Immature natural killer cell (primary cell): ENCODE results near the gene ACTR3. TPM values are rescaled to one million over a fixed set of nuclear protein-coding genes. Genes with fewer than 3 reads are reported as not detected.

Source experiments
- DNase-seq, 3 donors: peaks; one replicate each; pipeline ENCODE4 v3.0.0; 2022; ENCODE audit warnings: mixed read lengths in 1 of 3
- H3K27ac Mint-ChIP-seq, 6 donors: one replicate each; pipeline ENCODE4 v1.8.0; 2020; ENCODE audit warnings: mixed read lengths in 6 of 6, mild to moderate bottlenecking in 5 of 6, inconsistent platforms in 4 of 6, moderate library complexity in 3 of 6
- H3K27me3 Mint-ChIP-seq, 3 donors: one replicate each; pipeline ENCODE4 v1.8.0; 2020 to 2021; ENCODE audit warnings: low read depth in 3 of 3, mild to moderate bottlenecking in 3 of 3, mixed read lengths in 3 of 3, moderate library complexity in 3 of 3, inconsistent platforms in 1 of 3
- H3K36me3 Mint-ChIP-seq, 3 donors: one replicate each; pipeline ENCODE4 v1.8.0; 2020; ENCODE audit warnings: mixed read lengths in 3 of 3, inconsistent platforms in 2 of 3, mild to moderate bottlenecking in 2 of 3
- H3K4me1 Mint-ChIP-seq, 2 donors: one replicate each; pipeline ENCODE4 v1.8.0; 2020; ENCODE audit warnings: inconsistent platforms in 2 of 2, mild to moderate bottlenecking in 2 of 2, mixed read lengths in 2 of 2, moderate library complexity in 1 of 2
- H3K4me3 Mint-ChIP-seq, 5 donors: one replicate each; pipeline ENCODE4 v1.8.0; 2020; ENCODE audit warnings: mild to moderate bottlenecking in 5 of 5, mixed read lengths in 5 of 5, inconsistent platforms in 3 of 5, moderate library complexity in 3 of 5
- H3K9me3 Mint-ChIP-seq, 6 donors: one replicate each; pipeline ENCODE4 v1.8.0; 2020; ENCODE audit warnings: mild to moderate bottlenecking in 6 of 6, mixed read lengths in 6 of 6, inconsistent platforms in 4 of 6, moderate library complexity in 3 of 6
- polyA plus RNA-seq, 3 donors: library from polyadenylated mRNA; unstranded; fragments of 300-500 nt; fragmentation: Illumina TruSeq; gene quantifications; one replicate each; pipeline ENCODE4 v1.2.3, GENCODE V29; 2021

Gene ACTR3
- polyA plus RNA-seq, 3 donors from 2014 or later, result 501 to 732 (median 726) TPM

DNA sequence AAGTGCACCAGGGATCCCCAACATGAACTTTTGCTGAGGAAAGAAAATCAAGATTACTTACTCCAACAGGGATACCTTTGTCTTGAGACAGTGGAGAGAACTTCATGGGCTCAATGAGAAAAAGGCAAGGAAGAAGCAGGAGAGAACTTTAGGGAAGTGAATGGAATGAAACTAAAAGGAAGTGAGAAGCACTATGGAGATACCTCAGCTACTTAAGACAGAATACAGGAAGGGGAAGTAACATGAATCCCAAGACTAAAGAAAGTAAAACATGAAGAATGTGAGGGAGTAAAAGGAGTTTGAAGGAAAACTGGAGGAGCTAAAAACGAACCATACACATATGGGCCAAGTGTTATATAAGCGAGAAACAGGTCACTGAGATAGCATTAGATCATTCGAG is 32.4 kb upstream of the ACTR3 start:
- no peaks in the 10 kb centered on the region for H3K4me1 Mint-ChIP-seq
- H3K27ac Mint-ChIP-seq, result no peak overlapping the region
- no peaks in the 10 kb centered on the region for H3K9me3 Mint-ChIP-seq
- H3K36me3 Mint-ChIP-seq, result peaks cover 27 to 29% (median 28%) of the 10 kb centered on the region in 3 donors
- peaks cover 0 to 8% (median 2%) of the 10 kb centered on the region in 3 donors for H3K27me3 Mint-ChIP-seq
- no peak overlapping the region for H3K4me3 Mint-ChIP-seq
- no peak for DNase-seq

- no peak for DNase-seq
- H3K27ac Mint-ChIP-seq, result no peak overlapping the region
- peaks cover 24 to 26% (median 25%) of the 10 kb centered on the region in 3 donors for H3K36me3 Mint-ChIP-seq
Observed at GRCh38 chr2:113858764-113859163, 31.1 kb upstream of the ACTR3 start.

DNA sequence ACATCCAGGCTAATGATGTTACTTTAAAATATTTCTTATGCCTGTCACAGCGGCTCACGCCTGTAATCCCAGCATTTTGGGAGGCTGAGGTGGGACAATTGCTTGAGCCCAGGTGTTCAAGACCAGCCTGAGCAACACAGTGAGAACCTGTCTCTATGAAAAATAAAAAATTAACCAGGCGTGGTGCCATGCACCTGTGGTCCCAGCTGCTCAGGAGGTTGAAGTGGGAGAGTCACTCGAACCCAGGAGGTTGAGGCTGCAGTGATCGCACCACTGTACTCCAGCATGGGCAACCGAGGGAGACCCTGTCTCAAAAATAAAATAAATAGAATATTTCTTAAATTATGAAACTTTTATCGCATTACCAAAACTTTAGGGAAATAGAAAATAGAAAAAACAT is 28.1 kb upstream of the ACTR3 start:
- Mint-ChIP-seq H3K9me3 (no peaks in the 10 kb centered on the region), H3K4me3 (no peak overlapping the region), H3K27ac (no peak overlapping the region), H3K27me3 (peaks cover 0 to 6% (median 2%) of the 10 kb centered on the region in 3 donors), H3K36me3 (peaks cover 14 to 21% (median 16%) of the 10 kb centered on the region in 3 donors), H3K4me1 (no peaks in the 10 kb centered on the region)
- no peak for DNase-seq

More at GRCh38 chr2:113858764-113859163, 31.1 kb upstream of the ACTR3 start:
- no peaks in the 10 kb centered on the region for H3K9me3 Mint-ChIP-seq
- peaks cover 0 to 6% (median 2%) of the 10 kb centered on the region in 3 donors for H3K27me3 Mint-ChIP-seq
- H3K4me3 Mint-ChIP-seq, result no peak overlapping the region
- H3K4me1 Mint-ChIP-seq, result no peaks in the 10 kb centered on the region

GRCh38 chr2:113863144-113863543 is 26.7 kb upstream of the ACTR3 start:
- Mint-ChIP-seq H3K4me1 (peaks cover 0 to 1% of the 10 kb centered on the region in 2 donors), H3K27me3 (peaks cover 0 to 5% (median 0%) of the 10 kb centered on the region in 3 donors), H3K27ac (no peak overlapping the region), H3K4me3 (no peak overlapping the region), H3K36me3 (peaks cover 9 to 14% (median 13%) of the 10 kb centered on the region in 3 donors), H3K9me3 (no peaks in the 10 kb centered on the region)
- no peak for DNase-seq

DNA sequence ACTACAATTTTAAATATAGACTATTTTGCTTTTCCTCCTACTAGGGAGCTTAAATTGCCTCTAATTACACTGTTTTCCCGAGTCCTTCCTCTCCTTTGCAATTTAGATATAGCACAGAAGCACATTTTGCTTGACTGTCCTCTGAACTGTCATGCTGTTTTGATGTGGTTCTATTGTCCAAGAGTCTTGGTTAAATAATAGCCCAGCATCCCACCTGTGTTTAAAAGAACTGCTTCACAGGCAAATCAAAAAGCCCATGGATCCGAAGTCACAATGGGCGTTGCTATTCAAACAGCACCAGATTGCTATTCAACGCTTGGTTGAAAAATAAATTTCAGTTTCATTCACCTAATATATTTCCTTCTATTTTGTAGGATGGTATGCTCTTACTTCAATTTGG is 22.3 kb upstream of the ACTR3 start:
- H3K9me3 Mint-ChIP-seq, result no peaks in the 10 kb centered on the region
- H3K36me3 Mint-ChIP-seq, result no peaks in the 10 kb centered on the region
- H3K27me3 Mint-ChIP-seq, result peaks cover 0 to 5% (median 0%) of the 10 kb centered on the region in 3 donors
- no peak for DNase-seq
- H3K27ac Mint-ChIP-seq, result no peak overlapping the region
- peaks cover 0 to 7% of the 10 kb centered on the region in 2 donors for H3K4me1 Mint-ChIP-seq
- H3K4me3 Mint-ChIP-seq, result no peak overlapping the region

GRCh38 chr2:113869253-113869652 is 20.6 kb upstream of the ACTR3 start:
- Mint-ChIP-seq H3K4me3 (no peak overlapping the region), H3K9me3 (no peaks in the 10 kb centered on the region), H3K27me3 (peaks cover 0 to 5% (median 0%) of the 10 kb centered on the region in 3 donors), H3K4me1 (peaks cover 0 to 7% of the 10 kb centered on the region in 2 donors), H3K36me3 (no peaks in the 10 kb centered on the region), H3K27ac (no peak overlapping the region)
- DNase-seq, result no peak

GRCh38 chr2:113872201-113872600 is 17.7 kb upstream of the ACTR3 start:
- peaks cover 0 to 7% of the 10 kb centered on the region in 2 donors for H3K4me1 Mint-ChIP-seq
- H3K4me3 Mint-ChIP-seq, result no peak overlapping the region
- H3K9me3 Mint-ChIP-seq, result no peaks in the 10 kb centered on the region
- H3K27me3 Mint-ChIP-seq, result peaks cover 0 to 4% (median 0%) of the 10 kb centered on the region in 3 donors
- no peak overlapping the region for H3K27ac Mint-ChIP-seq
- H3K36me3 Mint-ChIP-seq, result no peaks in the 10 kb centered on the region
- DNase-seq, result no peak

DNA sequence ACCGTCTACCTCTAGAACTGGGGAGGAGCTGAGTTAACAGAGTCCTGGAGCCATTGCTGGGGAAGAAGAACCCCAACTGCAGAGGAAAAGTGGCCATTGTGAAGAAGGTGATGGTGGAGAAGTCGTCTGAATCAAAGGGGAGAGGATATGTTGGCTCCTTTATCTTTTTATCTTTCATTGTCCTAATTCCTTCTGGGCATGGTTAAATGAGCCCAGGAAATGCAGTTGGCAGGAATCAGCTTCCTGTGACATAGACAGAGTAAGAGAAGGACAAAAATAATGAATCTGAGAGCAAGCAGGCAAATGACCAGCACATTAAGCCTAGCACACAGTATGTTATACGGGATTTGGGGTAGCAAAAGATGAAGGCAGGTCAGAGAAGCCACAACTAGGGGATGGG is 16.0 kb upstream of the ACTR3 start:
- peaks cover 0 to 7% of the 10 kb centered on the region in 2 donors for H3K4me1 Mint-ChIP-seq
- H3K27ac Mint-ChIP-seq, result no peak overlapping the region
- H3K4me3 Mint-ChIP-seq, result no peak overlapping the region
- H3K27me3 Mint-ChIP-seq, result no peaks in the 10 kb centered on the region
- no peak for DNase-seq
- no peaks in the 10 kb centered on the region for H3K9me3 Mint-ChIP-seq
- H3K36me3 Mint-ChIP-seq, result peaks cover 0 to 6% (median 0%) of the 10 kb centered on the region in 3 donors

- peaks cover 0 to 11% (median 3%) of the 10 kb centered on the region in 3 donors for H3K36me3 Mint-ChIP-seq
- DNase-seq, result no peak
- no peaks in the 10 kb centered on the region for H3K27me3 Mint-ChIP-seq
- H3K4me3 Mint-ChIP-seq, result no peak overlapping the region
- no peaks in the 10 kb centered on the region for H3K9me3 Mint-ChIP-seq
- H3K4me1 Mint-ChIP-seq, result peaks cover 0 to 7% of the 10 kb centered on the region in 2 donors
- no peak overlapping the region for H3K27ac Mint-ChIP-seq
Observed at GRCh38 chr2:113875135-113875534, 14.8 kb upstream of the ACTR3 start.

DNA sequence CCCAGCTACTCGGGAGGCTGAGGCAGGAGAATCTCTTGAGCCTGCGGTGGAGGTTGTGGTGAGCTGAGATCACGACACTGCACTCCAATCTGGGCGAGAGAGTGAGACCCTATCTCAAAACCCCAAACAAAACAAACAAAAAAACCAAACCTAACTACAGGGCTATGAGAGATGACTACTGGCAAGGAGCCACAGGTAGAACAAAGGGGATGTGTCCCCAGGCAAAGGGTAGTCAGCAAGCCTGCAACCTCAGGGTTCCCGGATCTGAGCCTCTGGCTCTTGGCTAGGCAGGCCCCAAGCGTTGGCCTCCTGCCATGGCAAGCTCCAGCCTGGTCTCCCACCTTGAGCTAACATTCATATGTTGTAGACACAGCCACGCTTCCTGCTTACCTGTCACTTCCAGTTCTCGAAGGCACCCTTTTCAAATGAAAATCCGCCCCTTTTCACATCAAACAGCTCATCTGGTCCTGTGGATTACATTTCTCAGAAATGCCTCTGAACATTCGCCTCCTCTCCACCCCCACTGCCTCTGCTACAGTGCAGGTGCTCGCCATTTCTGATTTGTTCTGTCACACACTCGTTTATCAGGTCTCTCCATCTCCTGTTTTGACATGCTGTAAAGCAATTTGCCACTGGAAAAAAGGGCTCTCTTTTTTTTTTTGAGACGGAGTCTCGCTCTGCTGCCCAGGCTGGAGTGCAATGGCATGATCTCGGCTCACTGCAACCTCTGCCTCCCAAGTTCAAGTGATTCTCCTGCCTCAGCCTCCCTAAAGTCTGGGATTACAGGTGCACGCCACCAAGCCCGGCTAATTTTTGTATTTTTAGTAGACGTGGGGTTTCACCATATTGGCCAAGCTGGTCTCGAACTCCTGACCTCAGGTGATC is 13.1 kb upstream of the ACTR3 start:
- Mint-ChIP-seq H3K27ac (peak overlapping the region in 1 of 6 donors; percentile 13), H3K27me3 (no peaks in the 10 kb centered on the region), H3K36me3 (peaks cover 3 to 15% (median 4%) of the 10 kb centered on the region in 3 donors), H3K4me1 (peaks cover 0 to 7% of the 10 kb centered on the region in 2 donors), H3K9me3 (no peaks in the 10 kb centered on the region), H3K4me3 (no peak overlapping the region)
- no peak for DNase-seq

DNA sequence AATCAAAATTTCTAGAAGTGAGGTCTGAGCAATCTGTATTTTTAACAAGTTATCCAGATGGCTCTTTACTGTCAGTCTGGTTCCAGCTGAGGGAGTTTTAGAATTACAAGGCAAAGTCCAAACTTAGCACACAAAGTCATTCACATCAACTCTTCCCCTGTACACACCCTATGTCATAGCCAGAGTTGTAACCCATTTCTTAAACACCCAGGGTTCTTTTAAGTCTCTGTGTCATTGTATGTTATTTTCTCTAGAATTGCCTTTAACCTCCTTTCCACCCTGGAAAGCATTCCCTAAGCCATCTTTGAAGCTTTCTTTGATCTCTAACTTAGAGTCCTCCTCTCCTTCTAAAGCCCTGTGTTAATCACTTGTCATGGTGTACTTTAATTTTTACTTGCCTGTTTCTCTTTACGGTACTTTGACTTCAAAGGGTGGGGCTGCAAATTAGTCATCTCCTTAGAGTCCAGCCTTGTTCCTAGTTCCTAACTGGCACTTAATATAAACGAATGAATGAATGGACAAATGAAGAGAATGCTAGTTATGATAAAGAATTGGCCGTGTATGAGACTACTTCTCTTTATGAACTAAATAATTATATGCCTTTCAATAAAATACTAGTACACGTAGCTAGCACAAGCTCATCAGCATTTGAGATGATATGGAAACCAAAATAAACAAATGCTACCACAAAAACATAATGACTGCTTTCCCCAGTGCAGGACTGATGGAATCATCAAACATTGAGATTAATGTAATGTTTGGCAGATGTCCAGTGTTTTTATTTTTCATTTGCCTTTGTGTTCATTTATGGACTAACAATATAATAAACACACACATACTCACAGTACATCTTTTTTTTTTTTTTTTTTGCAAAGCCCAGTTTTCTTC is 11.9 kb upstream of the ACTR3 start:
- Mint-ChIP-seq H3K27me3 (no peaks in the 10 kb centered on the region), H3K4me3 (no peak overlapping the region), H3K4me1 (peaks cover 0 to 7% of the 10 kb centered on the region in 2 donors), H3K36me3 (peaks cover 3 to 16% (median 4%) of the 10 kb centered on the region in 3 donors), H3K9me3 (no peaks in the 10 kb centered on the region), H3K27ac (peak overlapping the region in 1 of 6 donors; percentile 2)
- DNase-seq, result no peak

- no peaks in the 10 kb centered on the region for H3K9me3 Mint-ChIP-seq
- H3K27me3 Mint-ChIP-seq, result no peaks in the 10 kb centered on the region
- H3K4me1 Mint-ChIP-seq, result peaks cover 0 to 7% of the 10 kb centered on the region in 2 donors
- H3K27ac Mint-ChIP-seq, result no peak overlapping the region
- peaks cover 3 to 18% (median 4%) of the 10 kb centered on the region in 3 donors for H3K36me3 Mint-ChIP-seq
- DNase-seq, result no peak
- H3K4me3 Mint-ChIP-seq, result no peak overlapping the region
Observed at GRCh38 chr2:113878743-113879142, 11.1 kb upstream of the ACTR3 start.

- H3K27ac Mint-ChIP-seq, result no peak overlapping the region
- no peak overlapping the region for H3K4me3 Mint-ChIP-seq
- H3K9me3 Mint-ChIP-seq, result no peaks in the 10 kb centered on the region
- H3K4me1 Mint-ChIP-seq, result peaks cover 0 to 7% of the 10 kb centered on the region in 2 donors
- no peak for DNase-seq
- H3K27me3 Mint-ChIP-seq, result no peaks in the 10 kb centered on the region
- H3K36me3 Mint-ChIP-seq, result peaks cover 3 to 18% (median 4%) of the 10 kb centered on the region in 3 donors
Observed at GRCh38 chr2:113879457-113879856, 10.4 kb upstream of the ACTR3 start.
